Activated naive CD8-positive, alpha-beta T cell treated with anti-CD3 and anti-CD28 coated beads, Interleukin-2, amount 10 ng/mL, durations not matched to agents 7 days and 5 days (primary cell): ENCODE results near the gene P2RX7. TPM values are rescaled to one million over a fixed set of nuclear protein-coding genes. Genes with fewer than 3 reads are reported as not detected.
"Not testable (repeated sequence)": the region's sequence is repeated elsewhere in the genome, so short reads cannot be mapped to it uniquely, and the experiment has no call there.

Source experiments
- ATAC-seq: fragments of 150-1000 bp; cut with Tn5 transposase; one replicate; pipeline ENCODE4 v1.10.0; 2021; ENCODE audit warnings: low read depth, moderate library complexity
- POLR2A ChIA-PET: fragments of 350-600 bp; sonication (Branson Sonifier 250); formaldehyde crosslinking; loops from one replicate; lab custom pipeline; 2021; ENCODE audit warnings: antibody characterized with exemption; lab: Charles Lee
- DNase-seq: peaks from one replicate; pipeline ENCODE4 v3.0.0; 2021
- H3K27ac Mint-ChIP-seq: one replicate; pipeline ENCODE4 v1.8.0; 2022; ENCODE audit warnings: mild to moderate bottlenecking, mixed read lengths
- H3K27me3 Mint-ChIP-seq: one replicate; pipeline ENCODE4 v1.8.0; 2022; ENCODE audit warnings: mild to moderate bottlenecking, moderate library complexity, mixed read lengths
- H3K36me3 Mint-ChIP-seq: one replicate; pipeline ENCODE4 v1.8.0; 2021; ENCODE audit warnings: mild to moderate bottlenecking, mixed read lengths
- H3K4me1 Mint-ChIP-seq: one replicate; pipeline ENCODE4 v1.8.0; 2021; ENCODE audit warnings: mixed read lengths
- H3K4me3 Mint-ChIP-seq: one replicate; pipeline ENCODE4 v1.8.0; 2022; ENCODE audit warnings: mild to moderate bottlenecking, moderate library complexity, mixed read lengths
- H3K9me3 Mint-ChIP-seq: one replicate; pipeline ENCODE4 v1.8.0; 2021; ENCODE audit warnings: mixed read lengths
- total RNA-seq, 2 experiments: library from RNA; stranded (reverse); gene quantifications; one replicate each; pipeline ENCODE4 v1.2.3, GENCODE V29; 2021

The P2RX7 gene
- total RNA-seq, 2 experiments from 2014 or later: 6.6 to 7.0 TPM

DNA sequence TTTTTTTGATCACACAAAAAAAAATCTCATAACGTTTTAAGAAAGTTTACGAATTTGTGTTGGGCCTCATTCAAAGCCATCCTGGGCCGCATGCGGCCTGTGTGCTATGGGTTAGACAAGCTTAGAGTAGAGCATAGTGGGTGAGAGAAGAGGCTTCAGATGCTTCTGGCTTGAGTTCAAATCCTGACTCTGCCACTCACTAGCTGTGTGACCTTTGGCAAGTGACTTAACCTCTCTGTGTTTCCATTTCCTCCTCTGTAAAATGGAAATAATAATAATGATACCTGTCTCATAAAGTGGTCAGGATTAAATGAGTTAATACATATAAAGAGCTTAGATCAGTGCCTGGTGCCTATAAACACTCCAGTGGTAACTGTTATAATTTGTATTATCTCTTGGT, 83.4 kb downstream of the P2RX7 start:
- no peaks in the 10 kb centered on the region for H3K27me3 Mint-ChIP-seq
- DNase-seq: no peak
- ATAC-seq: no peak
- H3K4me3 Mint-ChIP-seq: no peak overlapping the region
- peaks cover 24% of the 10 kb centered on the region for H3K4me1 Mint-ChIP-seq
- H3K9me3 Mint-ChIP-seq: no peaks in the 10 kb centered on the region
- POLR2A ChIA-PET: interaction anchor here (0.6 to 0.7 kb wide), 2 partner anchors 9 to 268 kb away, joined by 3 read pairs; no protein-coding TSS in a partner anchor
- peaks cover 42% of the 10 kb centered on the region for H3K36me3 Mint-ChIP-seq
- H3K27ac Mint-ChIP-seq: no peak overlapping the region

DNA sequence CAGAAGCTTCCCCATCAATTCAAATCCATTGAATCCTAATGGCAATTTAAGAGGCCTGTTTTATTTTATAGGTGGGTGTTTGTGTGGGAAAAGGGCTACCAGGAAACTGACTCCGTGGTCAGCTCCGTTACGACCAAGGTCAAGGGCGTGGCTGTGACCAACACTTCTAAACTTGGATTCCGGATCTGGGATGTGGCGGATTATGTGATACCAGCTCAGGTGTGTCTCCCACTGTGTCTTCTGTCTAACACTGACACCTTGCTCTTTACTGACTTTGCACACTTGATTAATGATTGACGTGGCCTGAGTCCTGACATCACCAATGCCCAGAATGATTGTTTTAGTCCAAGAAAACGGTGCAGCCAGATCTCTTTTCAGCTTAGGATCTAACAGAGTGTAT, 84.4 kb downstream of the P2RX7 start:
- Mint-ChIP-seq H3K36me3 (peaks cover 47% of the 10 kb centered on the region), H3K27me3 (no peaks in the 10 kb centered on the region), H3K9me3 (no peaks in the 10 kb centered on the region), H3K27ac (no peak overlapping the region), H3K4me3 (no peak overlapping the region), H3K4me1 (peaks cover 22% of the 10 kb centered on the region)
- POLR2A ChIA-PET: no interaction called here
- ATAC-seq (no peak), DNase-seq (no peak)

DNA sequence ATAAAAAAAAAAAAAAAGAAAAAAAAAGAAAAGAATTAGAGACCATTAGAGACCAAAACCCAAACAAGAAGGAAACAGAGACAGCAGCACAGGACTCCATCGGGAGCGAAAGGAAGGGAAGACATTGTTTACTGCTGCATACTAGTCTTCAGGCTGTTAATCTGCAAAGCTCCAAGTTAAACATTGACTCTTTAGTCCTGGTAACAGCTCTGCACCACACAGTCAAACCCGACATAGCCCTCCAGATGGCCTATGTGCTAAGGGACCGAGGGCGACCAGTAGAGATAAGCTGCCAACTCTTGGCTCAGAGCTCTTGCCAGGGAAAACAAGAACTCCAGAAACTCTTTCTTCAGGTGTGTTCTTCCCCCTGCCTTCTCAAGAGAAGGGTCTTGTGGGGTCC, 85.1 kb downstream of the P2RX7 start:
- Mint-ChIP-seq H3K4me3 (no peak overlapping the region), H3K36me3 (peaks cover 51% of the 10 kb centered on the region), H3K9me3 (peaks cover 2% of the 10 kb centered on the region), H3K27me3 (no peaks in the 10 kb centered on the region), H3K4me1 (peaks cover 24% of the 10 kb centered on the region), H3K27ac (no peak overlapping the region)
- DNase-seq: no peak
- ATAC-seq: no peak
- POLR2A ChIA-PET: no interaction called here

GRCh38 chr12:121218588-121219352, 86.1 kb downstream of the P2RX7 start:
- no peak for DNase-seq
- Mint-ChIP-seq H3K27me3 (no peaks in the 10 kb centered on the region), H3K9me3 (peaks cover 2% of the 10 kb centered on the region), H3K36me3 (peaks cover 54% of the 10 kb centered on the region), H3K4me3 (no peak overlapping the region), H3K4me1 (peaks cover 34% of the 10 kb centered on the region), H3K27ac (no peak overlapping the region)
- no peak for ATAC-seq
- POLR2A ChIA-PET: no interaction called here

- DNase-seq: no peak
- Mint-ChIP-seq H3K4me3 (no peak overlapping the region), H3K9me3 (peaks cover 2% of the 10 kb centered on the region), H3K36me3 (peaks cover 52% of the 10 kb centered on the region), H3K27me3 (no peaks in the 10 kb centered on the region), H3K27ac (peak overlapping the region; percentile 2), H3K4me1 (peaks cover 36% of the 10 kb centered on the region)
- no peak for ATAC-seq
- POLR2A ChIA-PET: no interaction called here
Observed at GRCh38 chr12:121219353-121219986, 86.8 kb downstream of the P2RX7 start.

DNA sequence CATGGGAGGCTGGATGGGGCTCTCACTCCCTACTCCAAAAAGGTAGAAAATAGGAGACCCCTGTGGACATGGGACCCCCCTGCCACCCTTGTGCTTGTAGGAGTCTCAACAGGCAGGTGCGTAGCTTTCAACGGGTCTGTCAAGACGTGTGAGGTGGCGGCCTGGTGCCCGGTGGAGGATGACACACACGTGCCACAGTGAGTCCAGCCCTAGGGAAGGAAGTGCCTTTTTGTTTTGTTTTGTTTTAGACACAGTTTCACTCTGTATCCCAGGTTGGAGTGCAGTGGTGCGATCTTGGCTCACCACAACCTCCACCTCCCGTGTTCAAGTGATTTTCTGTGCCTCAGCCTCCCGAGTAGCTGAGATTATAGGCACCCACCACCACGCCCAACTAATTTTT, 90.2 kb downstream of the P2RX7 start:
- peaks cover 49% of the 10 kb centered on the region for H3K36me3 Mint-ChIP-seq
- POLR2A ChIA-PET: interaction anchor here (1.2 to 1.6 kb wide), 5 partner anchors 12 to 162 kb away, joined by 3 to 11 read pairs (median 5); no protein-coding TSS in a partner anchor

DNA sequence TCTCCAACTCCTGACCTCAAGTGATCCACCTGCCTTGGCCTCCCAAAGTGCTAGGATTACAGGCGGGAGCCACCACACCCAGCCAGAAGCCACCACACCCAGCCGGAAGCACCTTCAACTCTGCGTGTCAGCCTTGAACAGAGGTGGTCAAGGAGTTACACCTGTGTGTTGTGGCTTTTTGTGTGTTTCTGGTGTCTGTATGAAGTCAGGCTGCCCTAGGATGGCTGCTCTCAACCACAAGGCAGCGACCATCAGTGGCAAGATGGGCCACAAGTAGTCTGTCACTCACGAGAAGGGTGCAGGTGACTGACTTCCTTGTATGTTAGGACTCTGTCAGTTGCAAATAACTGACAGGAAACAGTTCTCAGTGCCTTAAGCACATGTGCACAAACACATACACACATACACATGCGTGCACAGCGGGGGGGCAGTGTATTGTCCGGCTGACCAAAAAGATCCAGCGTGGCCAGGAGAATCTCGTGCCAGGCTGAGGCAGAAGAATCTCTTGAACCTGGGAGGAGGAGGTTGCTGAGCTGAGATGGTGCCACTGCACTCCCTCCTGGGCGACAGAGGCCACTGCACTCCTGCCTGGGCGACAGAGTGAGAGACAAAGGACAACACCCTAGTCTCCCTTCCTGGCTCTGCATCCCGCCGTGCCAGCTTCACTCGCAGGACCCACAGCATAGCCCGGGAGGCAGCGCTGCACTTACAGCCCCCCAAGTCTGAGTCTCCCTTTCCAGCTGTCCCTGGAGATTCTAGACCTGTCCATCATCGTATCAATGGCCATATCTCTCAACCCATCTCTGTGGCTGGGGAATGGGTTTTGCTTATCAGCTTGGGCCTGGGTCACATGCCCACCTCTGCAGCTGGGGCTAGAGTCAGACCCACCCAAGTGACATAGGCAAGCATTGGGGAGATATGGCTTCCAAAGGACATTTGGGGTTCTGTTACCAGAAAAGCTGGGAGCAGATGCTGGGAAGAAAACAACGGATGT, 90.9 kb downstream of the P2RX7 start:
- Mint-ChIP-seq H3K27ac (peak overlapping the region; percentile 95), H3K9me3 (peaks cover 2% of the 10 kb centered on the region), H3K4me1 (peaks cover 38% of the 10 kb centered on the region), H3K27me3 (no peaks in the 10 kb centered on the region), H3K36me3 (peaks cover 44% of the 10 kb centered on the region), H3K4me3 (peak overlapping the region; percentile 69)
- peak; percentile 68 for ATAC-seq
- peak; percentile 71 for DNase-seq
- POLR2A ChIA-PET: interaction anchor here (0.7 to 2.5 kb wide), 11 partner anchors 12 to 185 kb away, joined by 3 to 28 read pairs (median 6); partner anchors contain the start of genes CAMKK2 and OASL

More for the DNA sequence above, 90.2 kb downstream of the P2RX7 start:
- no peaks in the 10 kb centered on the region for H3K27me3 Mint-ChIP-seq
- peaks cover 2% of the 10 kb centered on the region for H3K9me3 Mint-ChIP-seq
- H3K27ac Mint-ChIP-seq: peak overlapping the region; percentile 95
- DNase-seq (no peak), ATAC-seq (peak; percentile 3)
- H3K4me1 Mint-ChIP-seq: peaks cover 37% of the 10 kb centered on the region
- H3K4me3 Mint-ChIP-seq: peak overlapping the region; percentile 69

- Mint-ChIP-seq H3K4me1 (peaks cover 40% of the 10 kb centered on the region), H3K36me3 (peaks cover 42% of the 10 kb centered on the region), H3K4me3 (peak overlapping the region; percentile 72), H3K27ac (peak overlapping the region; percentile 95), H3K9me3 (peaks cover 2% of the 10 kb centered on the region), H3K27me3 (no peaks in the 10 kb centered on the region)
- DNase-seq: peak; percentile 69
- peak; percentile 81 for ATAC-seq
- POLR2A ChIA-PET: interaction anchor here (0.7 to 2.5 kb wide), 10 partner anchors 11 to 186 kb away, joined by 3 to 28 read pairs (median 6); partner anchors contain the start of genes CAMKK2, OASL and P2RX7
Observed at GRCh38 chr12:121224591-121224990, 91.9 kb downstream of the P2RX7 start.

- DNase-seq (no peak), ATAC-seq (no peak)
- peaks cover 42% of the 10 kb centered on the region for H3K36me3 Mint-ChIP-seq
- no peaks in the 10 kb centered on the region for H3K27me3 Mint-ChIP-seq
- H3K9me3 Mint-ChIP-seq: peaks cover 2% of the 10 kb centered on the region
- peaks cover 45% of the 10 kb centered on the region for H3K4me1 Mint-ChIP-seq
- POLR2A ChIA-PET: interaction anchor here (0.7 kb wide), 1 partner anchor 487 kb away, joined by 4 read pairs; no protein-coding TSS in a partner anchor
- peak overlapping the region; percentile 45 for H3K27ac Mint-ChIP-seq
- H3K4me3 Mint-ChIP-seq: no peak overlapping the region
Observed at GRCh38 chr12:121226399-121226798, 93.7 kb downstream of the P2RX7 start.

- POLR2A ChIA-PET: interaction anchor here (0.6 to 0.7 kb wide), 2 partner anchors 486 to 645 kb away, joined by 3 to 4 read pairs; partner anchors contain the start of gene POP5
- DNase-seq, H3K27me3 Mint-ChIP-seq, ATAC-seq, H3K9me3 Mint-ChIP-seq, H3K4me3 Mint-ChIP-seq: not testable (repeated sequence)
- Mint-ChIP-seq H3K27ac (peak overlapping the region; percentile 45), H3K4me1 (peaks cover 46% of the 10 kb centered on the region), H3K36me3 (peaks cover 40% of the 10 kb centered on the region)
Observed at GRCh38 chr12:121226871-121227270, 94.2 kb downstream of the P2RX7 start.

GRCh38 chr12:121227294-121227693, 94.6 kb downstream of the P2RX7 start:
- H3K4me1 Mint-ChIP-seq: peaks cover 46% of the 10 kb centered on the region
- H3K27ac Mint-ChIP-seq: peak overlapping the region; percentile 45
- DNase-seq (no peak), ATAC-seq (no peak)
- H3K27me3 Mint-ChIP-seq: no peaks in the 10 kb centered on the region
- H3K9me3 Mint-ChIP-seq: peaks cover 2% of the 10 kb centered on the region
- POLR2A ChIA-PET: interaction anchor here (0.6 kb wide), 1 partner anchor 646 kb away, joined by 3 read pairs; the partner anchor contains the start of gene POP5
- H3K36me3 Mint-ChIP-seq: peaks cover 36% of the 10 kb centered on the region
- no peak overlapping the region for H3K4me3 Mint-ChIP-seq

DNA sequence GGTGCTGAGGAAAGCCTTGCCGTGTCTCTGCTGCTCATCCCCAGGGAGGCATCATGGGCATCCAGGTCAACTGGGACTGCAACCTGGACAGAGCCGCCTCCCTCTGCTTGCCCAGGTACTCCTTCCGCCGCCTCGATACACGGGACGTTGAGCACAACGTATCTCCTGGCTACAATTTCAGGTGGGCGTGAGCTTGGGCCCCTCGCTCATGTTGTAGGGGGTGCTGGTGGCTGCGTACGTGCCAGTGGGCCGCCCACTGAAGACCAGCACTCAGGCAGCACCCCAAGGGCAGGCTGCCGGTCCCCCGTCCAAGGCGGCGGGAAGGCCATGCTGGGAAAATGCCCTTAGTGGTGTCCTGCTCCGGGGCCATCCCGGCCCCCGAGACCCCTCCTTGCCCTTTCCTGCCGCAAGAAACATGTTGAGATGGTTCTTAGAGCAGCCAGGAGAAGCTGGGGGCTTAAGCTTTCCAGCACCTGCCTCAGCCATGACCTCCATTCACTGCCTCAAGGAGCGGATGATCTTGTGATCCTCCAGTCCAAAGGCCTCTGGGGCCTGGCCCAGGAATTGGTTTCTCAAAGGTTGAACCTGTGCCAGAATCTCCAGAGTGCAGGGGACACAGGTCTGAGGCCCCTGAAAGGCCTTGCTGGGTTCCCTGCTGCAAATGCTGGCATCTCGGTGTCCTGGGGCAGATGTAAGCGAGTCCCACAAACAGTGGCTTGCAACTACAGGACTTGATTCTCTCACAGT, 96.4 kb downstream of the P2RX7 start:
- POLR2A ChIA-PET: interaction anchor here (1.4 kb wide), 1 partner anchor 10 kb away, joined by 5 read pairs; no protein-coding TSS in a partner anchor
- no peaks in the 10 kb centered on the region for H3K27me3 Mint-ChIP-seq
- peaks cover 26% of the 10 kb centered on the region for H3K36me3 Mint-ChIP-seq
- no peak for DNase-seq
- no peak overlapping the region for H3K4me3 Mint-ChIP-seq
- H3K27ac Mint-ChIP-seq: peak overlapping the region; percentile 71
- no peak for ATAC-seq
- no peaks in the 10 kb centered on the region for H3K9me3 Mint-ChIP-seq
- peaks cover 32% of the 10 kb centered on the region for H3K4me1 Mint-ChIP-seq
